Breast epithelium (tissue), 4 donors: ENCODE data around the gene SCNM1. TPM values are rescaled to one million over a fixed set of nuclear protein-coding genes. Genes with fewer than 3 reads are reported as not detected.
A peak's percentile ranks its signal among the peaks of the same experiment; 100 is the strongest.

Experiments
- DNase-seq, 2 donors: peaks; one replicate each; pipeline ENCODE4 v3.0.0-alpha.2; 2019; ENCODE audit warnings: low spot score in 2 of 2
- H3K27ac ChIP-seq, 2 donors: fragments of 200-600 bp; sonication (generic) in 1 of 2; one replicate each; pipeline ENCODE4 v1.5.1; 2016 to 2019; ENCODE audit warnings: mild to moderate bottlenecking in 1 of 2
- H3K27me3 ChIP-seq, 2 donors: fragments of 200-600 bp; sonication (generic) in 1 of 2; one replicate each; pipeline versions ENCODE4 v1.5.1 to v1.6.0; 2017 to 2019; ENCODE audit warnings: control low read depth in 1 of 2, mild to moderate bottlenecking in 1 of 2
- H3K36me3 ChIP-seq: fragments of 200-600 bp; one replicate; pipeline ENCODE4 v1.5.1; 2019
- H3K4me1 ChIP-seq, 2 donors: fragments of 200-600 bp; sonication (generic); one replicate each; pipeline ENCODE4 v1.5.1; 2016 to 2019; ENCODE audit warnings: control low read depth in 1 of 2
- H3K4me3 ChIP-seq, 3 donors: fragments of 200-600 bp; sonication (generic); 1 replicate in 2 of 3; 2 replicates in 1 of 3; pipeline ENCODE4 v1.5.1; 2016 to 2019; ENCODE audit warnings: mild to moderate bottlenecking in 3 of 3, moderate library complexity in 2 of 3
- H3K9me3 ChIP-seq, 2 donors: fragments of 200-600 bp; sonication (generic) in 1 of 2; one replicate each; pipeline ENCODE4 v1.5.1; 2016 to 2019; ENCODE audit warnings: control low read depth in 1 of 2
- POLR2A ChIP-seq: fragments of 450-650 bp; IDR thresholded peaks from one replicate; pipeline ENCODE4 v1.6.1; 2016; ENCODE audit warnings: antibody characterized with exemption, mild to moderate bottlenecking, moderate library complexity
- POLR2AphosphoS5 ChIP-seq, 3 donors: sonication (generic); formaldehyde crosslinking; IDR thresholded peaks; one replicate each; pipeline ENCODE4 v1.6.1; 2017; ENCODE audit warnings: antibody characterized with exemption in 3 of 3
- intact Hi-C: fragments of 100-400 bp; cut with DNase I; formaldehyde crosslinking; loops from one replicate; pipeline ENCODE4 v1.15.1; 2023; ENCODE audit warnings: low total_unique reads
- total RNA-seq, 3 donors: library from RNA; depleted of rRNA; stranded (reverse); fragments of >200 nt; gene quantifications; one replicate each; pipeline ENCODE4 v1.1.0, GENCODE V29; 2016
- TF ChIP-seq, protein P1 (sequence below), 3 donors: fragments of 450-650 bp; IDR thresholded peaks; one replicate each; pipeline ENCODE4 v1.5.1; 2016 to 2017; ENCODE audit warnings: antibody characterized with exemption in 3 of 3, mild to moderate bottlenecking in 3 of 3, moderate library complexity in 3 of 3

Gene SCNM1, protein sequence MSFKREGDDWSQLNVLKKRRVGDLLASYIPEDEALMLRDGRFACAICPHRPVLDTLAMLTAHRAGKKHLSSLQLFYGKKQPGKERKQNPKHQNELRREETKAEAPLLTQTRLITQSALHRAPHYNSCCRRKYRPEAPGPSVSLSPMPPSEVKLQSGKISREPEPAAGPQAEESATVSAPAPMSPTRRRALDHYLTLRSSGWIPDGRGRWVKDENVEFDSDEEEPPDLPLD
- 10 to 100 TPM; 14.9 to 23.8 (median 23.6) TPM for total RNA-seq

DNA sequence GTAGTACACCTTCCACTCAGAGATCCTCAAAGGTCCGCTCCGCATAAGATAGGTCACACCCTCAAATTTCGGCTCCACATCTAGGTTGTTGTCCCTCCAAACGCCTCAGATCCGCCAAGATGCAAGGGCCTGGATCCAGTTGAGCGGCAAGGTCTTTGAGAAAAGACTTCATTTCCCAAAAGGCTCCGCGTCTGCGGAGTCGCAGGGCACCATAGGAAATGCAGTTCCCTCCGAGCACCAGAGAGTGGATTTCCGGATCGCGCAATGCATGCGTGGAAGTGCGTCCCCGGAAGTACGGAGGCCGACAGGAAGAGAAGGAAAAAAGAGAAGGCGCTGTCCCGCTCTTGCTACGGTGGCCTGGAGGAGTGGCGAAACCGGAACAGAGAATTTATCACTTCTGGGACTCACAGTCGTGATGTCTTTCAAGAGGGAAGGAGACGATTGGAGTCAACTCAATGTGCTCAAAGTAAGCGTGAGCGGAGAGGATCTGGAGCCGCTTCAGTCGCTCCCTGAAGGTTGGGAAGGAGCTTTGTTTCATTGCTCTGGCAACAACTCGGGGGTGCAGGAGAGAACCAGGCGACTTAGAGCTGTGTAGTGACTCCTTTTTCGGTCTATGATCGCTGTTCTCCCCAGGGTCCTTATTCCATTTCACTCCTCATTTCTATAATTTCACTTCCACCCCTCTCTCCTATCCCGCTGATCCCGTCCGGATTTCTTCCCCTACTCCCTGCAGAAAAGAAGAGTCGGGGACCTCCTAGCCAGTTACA is at the start of gene SCNM1, which contains the start of gene LYSMD1:
Gene SCNM1 (plus strand): TSS at position 407 of the 767 bp plus-strand sequence. CDS start 9 bp downstream, at position 416.
Gene LYSMD1 (minus strand): TSS at position 165 of the 767 bp plus-strand sequence. CDS start 644 bp downstream, outside the sequence.
- Histone ChIP-seq H3K9me3 (no peaks in the 10 kb centered on the region), H3K36me3 (no peaks in the 10 kb centered on the region), H3K27ac (peak within 1 kb of the TSS; percentile 86 to 90), H3K27me3 (no peaks in the 10 kb centered on the region), H3K4me1 (peaks cover 4 to 17% of the 10 kb centered on the region in 2 donors), H3K4me3 (peak within 1 kb of the TSS; percentile 67 to 82 (median 70))
- intact Hi-C loops, result no loop called here
- peak; percentile 93 to 97 for DNase-seq
- TF ChIP-seq POLR2A, result no peak
- TF ChIP-seq, protein P1, sequence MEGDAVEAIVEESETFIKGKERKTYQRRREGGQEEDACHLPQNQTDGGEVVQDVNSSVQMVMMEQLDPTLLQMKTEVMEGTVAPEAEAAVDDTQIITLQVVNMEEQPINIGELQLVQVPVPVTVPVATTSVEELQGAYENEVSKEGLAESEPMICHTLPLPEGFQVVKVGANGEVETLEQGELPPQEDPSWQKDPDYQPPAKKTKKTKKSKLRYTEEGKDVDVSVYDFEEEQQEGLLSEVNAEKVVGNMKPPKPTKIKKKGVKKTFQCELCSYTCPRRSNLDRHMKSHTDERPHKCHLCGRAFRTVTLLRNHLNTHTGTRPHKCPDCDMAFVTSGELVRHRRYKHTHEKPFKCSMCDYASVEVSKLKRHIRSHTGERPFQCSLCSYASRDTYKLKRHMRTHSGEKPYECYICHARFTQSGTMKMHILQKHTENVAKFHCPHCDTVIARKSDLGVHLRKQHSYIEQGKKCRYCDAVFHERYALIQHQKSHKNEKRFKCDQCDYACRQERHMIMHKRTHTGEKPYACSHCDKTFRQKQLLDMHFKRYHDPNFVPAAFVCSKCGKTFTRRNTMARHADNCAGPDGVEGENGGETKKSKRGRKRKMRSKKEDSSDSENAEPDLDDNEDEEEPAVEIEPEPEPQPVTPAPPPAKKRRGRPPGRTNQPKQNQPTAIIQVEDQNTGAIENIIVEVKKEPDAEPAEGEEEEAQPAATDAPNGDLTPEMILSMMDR (IDR thresholded peaks at IDR 0.05), result peak in 2 of 3 donors; percentile 33 to 53
- TF ChIP-seq POLR2AphosphoS5 (IDR thresholded peaks at IDR 0.05), result peak; percentile 97 to 99 (median 99)

DNA sequence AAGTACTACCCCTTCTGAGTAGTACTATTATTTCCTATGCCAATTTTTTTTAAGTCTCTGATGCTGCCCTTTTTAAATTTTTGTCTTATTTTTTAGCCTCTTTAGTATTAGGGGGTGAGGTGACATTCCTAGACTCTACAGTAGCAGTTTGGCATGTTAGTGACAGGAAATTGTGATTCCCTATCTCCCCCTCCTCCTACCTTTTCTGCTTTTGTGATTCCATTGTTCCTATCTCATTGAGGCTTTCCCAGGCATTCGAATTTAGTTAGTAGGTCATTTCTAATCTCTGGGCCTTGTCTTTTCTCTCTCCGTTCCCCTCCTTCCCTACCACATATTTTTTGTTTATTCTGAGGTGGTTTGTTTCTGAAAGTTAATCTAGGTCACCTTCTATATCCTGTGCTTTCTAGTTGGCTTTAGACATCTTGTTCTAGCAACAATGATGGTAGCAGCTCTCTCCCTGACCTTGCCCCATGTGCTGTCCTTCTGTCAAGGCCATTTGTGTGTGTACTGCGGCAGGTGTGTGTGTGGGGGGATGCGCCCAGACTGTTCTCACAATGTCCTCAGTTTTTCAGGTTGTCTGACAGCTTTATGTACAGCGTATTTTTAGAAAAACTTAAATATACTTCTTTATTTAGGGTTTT is 41.1 kb upstream of the SCNM1 start:
- intact Hi-C loops, result no loop called here
- no peak for TF ChIP-seq POLR2A
- no peak for TF ChIP-seq POLR2AphosphoS5 (IDR thresholded peaks at IDR 0.05)
- TF ChIP-seq, protein P1 (IDR thresholded peaks at IDR 0.05), result no peak
- Histone ChIP-seq H3K4me3 (no peak overlapping the region), H3K36me3 (no peaks in the 10 kb centered on the region), H3K27me3 (no peaks in the 10 kb centered on the region), H3K27ac (no peak overlapping the region), H3K4me1 (no peaks in the 10 kb centered on the region), H3K9me3 (no peaks in the 10 kb centered on the region)
- no peak for DNase-seq

DNA sequence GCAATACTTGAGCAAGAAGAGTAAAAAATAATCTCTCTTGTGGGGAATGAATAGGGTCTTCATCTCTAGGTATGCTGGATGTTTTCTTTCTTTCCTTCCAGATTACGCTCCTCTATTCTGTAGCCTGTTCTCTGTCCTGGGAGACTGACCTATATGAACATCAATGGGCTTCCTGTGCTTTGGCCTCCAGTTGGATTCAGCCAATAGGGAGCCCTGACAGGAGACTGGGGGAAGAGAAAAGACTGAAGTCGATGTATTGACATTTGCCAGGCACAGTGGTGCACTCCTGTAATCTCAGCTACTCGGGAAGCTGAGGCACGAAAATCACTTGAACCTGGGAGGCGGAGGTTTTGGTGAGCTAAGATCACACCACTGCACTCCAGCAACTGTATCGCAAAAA is 37.1 kb upstream of the SCNM1 start:
- H3K27ac ChIP-seq, result no peak overlapping the region
- H3K27me3 ChIP-seq, result no peaks in the 10 kb centered on the region
- H3K4me3 ChIP-seq, result no peak overlapping the region
- intact Hi-C loops, result no loop called here
- DNase-seq, result no peak
- no peaks in the 10 kb centered on the region for H3K4me1 ChIP-seq
- TF ChIP-seq, protein P1 (IDR thresholded peaks at IDR 0.05), result no peak
- TF ChIP-seq POLR2A, result no peak
- no peak for TF ChIP-seq POLR2AphosphoS5 (IDR thresholded peaks at IDR 0.05)
- no peaks in the 10 kb centered on the region for H3K36me3 ChIP-seq
- H3K9me3 ChIP-seq, result no peaks in the 10 kb centered on the region

DNA sequence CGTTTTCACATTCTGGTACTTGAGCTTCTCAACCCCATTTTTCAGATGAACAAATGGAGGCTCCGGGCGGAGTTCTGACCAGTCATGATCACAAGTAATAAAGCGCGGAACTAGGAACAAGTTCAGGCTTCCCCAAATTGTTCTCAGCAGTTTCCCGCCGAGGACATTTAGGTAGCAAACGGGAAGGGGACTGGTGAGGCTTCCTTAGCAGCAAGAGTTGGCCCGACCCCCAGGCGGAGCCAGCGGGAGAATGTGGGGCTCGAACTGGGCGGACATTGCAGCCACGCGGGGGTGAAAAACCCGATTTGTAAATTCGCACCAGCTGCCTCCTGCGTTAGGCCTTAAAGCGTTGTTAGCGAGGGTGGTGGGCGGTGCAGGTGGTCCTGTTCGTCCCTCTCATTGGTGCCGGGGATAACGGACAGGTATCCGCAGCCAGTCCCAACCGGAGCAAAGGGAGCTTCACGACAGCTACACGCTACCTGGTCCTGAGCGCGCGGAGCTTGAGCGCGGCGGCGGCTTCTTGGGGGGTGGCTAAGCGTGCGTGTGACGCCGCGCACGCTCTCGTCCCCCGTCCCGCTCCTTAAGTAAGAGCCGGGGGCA is 34.9 kb upstream of the SCNM1 start:
- intact Hi-C loops, result no loop called here
- Histone ChIP-seq H3K27ac (peak overlapping the region; percentile 68 to 77), H3K27me3 (no peaks in the 10 kb centered on the region), H3K9me3 (no peaks in the 10 kb centered on the region), H3K4me3 (peak overlapping the region; percentile 34 to 71 (median 51)), H3K36me3 (no peaks in the 10 kb centered on the region), H3K4me1 (no peaks in the 10 kb centered on the region)
- DNase-seq, result peak; percentile 83 to 85
- TF ChIP-seq POLR2AphosphoS5 (IDR thresholded peaks at IDR 0.05) (peak in 2 of 3 donors; percentile 35 to 39), POLR2A (peak; percentile 25)
- TF ChIP-seq, protein P1 (IDR thresholded peaks at IDR 0.05), result no peak
